NCI-H82 treated with DMSO at 0.1 percent for 48 hours (cell line): ENCODE data around the gene ANKRD63.
A peak's percentile ranks its signal among the peaks of the same experiment; 100 is the strongest.

Experiments used
- DNase-seq: peaks from one replicate; lab custom pipeline; 2025; ENCODE audit not compliant: unreplicated experiment; lab: John Stamatoyannopoulos, UW

The ANKRD63 gene

DNA sequence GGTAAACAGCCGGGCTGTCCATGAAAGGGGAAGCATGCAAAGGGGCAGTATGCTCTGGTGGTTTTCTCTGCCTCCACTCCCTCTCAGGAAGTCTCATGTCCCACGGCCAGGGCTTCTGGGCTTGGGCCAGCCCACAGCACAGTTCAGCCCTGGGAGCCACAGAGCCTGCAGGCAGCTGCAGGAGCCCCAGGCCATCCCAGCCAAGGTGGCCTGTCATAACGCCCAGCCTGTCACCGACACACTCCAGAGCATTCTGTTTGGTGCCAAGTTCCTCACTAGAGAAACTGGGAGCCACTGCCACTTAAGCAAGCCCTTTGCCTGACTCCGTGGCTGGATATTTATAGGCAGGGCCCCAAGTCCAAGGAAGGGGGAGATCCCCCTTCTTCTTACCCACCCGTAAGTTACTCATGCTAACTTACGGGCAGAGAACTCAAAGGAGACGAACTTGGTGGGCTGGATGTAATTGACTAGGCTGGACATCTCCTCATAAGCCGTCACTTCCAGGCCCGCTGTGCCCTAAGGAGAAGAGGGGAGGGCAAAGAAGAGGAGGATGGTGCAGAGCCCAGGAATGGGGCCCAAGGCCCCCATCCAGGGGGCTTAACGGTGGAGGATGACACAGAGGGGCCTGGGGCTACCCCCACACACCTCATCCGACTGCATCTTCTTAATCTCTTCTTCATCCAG is 13.2 kb upstream of the ANKRD63 start:
- no peak for DNase-seq

DNA sequence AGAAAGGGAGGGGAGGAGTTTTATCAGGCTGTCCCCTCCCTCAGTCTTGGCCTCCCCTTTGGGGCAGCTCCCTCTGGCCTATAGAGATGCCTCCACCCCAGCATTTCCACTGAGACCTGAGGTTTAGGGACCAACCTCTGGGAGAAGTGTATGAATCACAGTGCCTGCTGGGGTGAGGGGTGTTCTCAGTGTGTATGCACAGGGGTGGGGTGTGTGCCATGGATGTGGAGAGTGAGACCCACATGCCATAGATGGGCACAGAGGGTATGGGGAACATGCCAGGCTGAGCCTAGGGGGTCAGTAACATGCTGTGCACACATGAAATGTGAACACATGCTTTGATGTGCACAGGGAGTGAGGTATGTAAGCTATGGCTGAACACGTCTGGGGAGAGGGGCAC is 12.4 kb upstream of the ANKRD63 start:
- DNase-seq, result no peak

DNA sequence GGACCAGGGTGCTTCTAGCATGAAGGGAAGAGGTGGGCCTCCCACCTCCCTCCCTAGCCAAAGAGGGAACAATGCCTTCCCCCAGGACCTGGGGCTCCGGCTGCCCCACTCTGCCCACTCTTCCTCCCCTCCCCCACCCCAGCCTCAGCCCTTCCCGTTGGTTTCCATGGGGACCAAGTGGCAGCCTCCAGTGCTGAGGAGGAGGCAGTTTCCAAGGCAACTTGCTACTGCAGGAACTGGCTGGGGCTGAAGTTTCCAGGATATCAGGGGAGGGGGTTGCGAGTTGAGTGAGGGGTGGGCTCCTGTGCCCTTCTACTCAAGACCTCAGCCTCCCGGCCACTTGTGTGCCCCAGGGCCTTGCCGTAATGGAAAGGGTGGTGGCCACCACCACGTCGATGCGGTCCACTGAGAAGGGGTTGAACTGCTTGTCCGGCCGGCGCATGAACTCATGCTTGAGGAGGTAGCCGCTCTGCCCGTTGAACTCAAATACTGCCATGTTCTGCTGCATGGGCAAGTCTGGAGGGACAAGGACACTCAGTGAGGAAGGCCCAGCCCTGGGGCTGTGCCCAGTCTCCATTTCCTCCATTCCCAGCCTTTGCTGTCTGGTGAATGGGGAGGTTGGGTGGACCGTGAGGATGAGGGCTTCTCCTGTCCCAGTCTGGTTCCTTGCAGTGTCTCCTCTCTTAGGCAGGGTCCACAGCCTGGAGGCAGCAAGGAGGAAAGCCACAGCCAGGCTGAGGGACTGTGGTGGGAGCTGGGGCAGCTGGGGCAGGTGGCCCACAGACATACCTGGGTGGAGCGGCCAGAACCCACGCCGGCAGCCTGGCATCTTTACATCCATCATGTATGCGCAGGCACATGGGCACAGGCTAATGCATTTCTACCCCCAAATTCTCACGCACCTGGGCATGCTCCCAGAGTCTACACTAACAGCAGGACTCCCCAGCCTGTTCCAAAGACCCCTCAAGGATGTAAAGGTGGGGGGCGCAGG is 11.3 kb upstream of the ANKRD63 start:
- DNase-seq, result no peak

DNA sequence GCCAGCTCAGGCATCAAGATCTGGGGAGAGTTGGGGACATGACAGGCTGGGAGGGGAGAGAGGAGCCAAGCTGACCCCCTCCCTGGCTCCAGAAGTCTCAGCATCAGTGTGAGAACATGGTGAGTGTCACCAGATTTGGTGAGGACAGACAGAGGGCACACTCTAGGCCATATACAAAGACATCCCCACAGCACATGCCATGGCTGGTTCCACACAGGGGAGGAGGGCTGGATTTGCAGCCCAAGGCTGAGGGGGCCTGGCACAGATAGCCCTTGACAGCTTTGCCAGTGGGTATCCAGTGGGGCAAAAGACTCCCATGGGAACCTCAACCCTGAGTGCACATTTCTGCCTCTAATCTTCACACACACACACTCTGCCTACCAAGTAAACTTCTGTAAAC is 10.1 kb upstream of the ANKRD63 start:
- DNase-seq, result no peak

DNA sequence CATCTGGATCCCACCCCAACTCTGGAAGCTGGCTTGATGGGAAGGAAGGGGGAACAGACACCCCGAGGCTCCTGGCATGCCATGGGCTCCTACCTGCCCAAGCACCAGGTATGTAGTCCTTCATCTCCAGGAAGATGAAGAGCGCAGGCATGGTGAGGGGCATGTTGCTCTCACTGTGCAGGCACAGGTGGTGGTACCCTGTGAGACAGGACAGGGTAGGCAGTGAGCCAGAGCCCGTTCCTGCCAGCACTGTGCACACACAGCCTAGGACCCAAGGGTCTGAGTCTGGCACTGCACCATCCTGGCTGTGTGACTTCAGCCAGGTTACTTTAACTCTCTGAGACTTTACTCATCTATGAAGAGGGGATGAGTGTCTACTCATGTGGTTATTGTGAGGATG is 9.4 kb upstream of the ANKRD63 start:
- no peak for DNase-seq

DNA sequence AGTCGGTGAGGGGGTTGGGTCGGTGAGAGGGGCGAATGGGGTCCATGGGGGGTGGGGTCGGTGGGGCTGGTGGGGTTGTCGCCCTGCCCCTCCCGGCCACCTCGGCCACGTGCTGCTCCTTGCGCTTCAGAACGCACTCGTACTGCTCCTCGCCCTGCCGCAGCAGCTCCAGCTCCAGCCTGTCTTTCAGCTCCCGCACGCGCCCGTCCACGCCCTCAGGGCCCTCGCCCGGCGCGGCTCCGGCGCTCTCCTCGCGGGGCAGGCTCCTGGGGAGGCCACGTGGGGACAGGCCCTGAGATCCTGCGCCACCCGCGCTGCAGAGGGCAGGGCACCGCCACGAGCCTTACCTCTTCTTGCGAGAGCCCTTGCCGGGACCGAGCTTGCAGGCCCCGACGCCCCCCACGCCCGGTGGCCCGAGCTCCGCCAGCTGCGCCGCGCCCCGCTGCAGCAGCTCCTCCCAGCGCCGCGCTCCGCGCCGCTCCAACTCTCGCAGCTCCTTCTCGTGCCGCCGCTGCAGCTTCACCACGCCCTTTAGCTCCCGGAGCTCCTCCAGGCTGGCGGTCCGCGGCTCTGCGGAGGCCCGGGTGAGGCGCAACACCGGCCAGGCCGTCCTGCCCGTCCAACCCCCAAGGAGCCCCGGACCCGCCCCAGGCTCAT is 8.2 kb upstream of the ANKRD63 start:
- no peak for DNase-seq

DNA sequence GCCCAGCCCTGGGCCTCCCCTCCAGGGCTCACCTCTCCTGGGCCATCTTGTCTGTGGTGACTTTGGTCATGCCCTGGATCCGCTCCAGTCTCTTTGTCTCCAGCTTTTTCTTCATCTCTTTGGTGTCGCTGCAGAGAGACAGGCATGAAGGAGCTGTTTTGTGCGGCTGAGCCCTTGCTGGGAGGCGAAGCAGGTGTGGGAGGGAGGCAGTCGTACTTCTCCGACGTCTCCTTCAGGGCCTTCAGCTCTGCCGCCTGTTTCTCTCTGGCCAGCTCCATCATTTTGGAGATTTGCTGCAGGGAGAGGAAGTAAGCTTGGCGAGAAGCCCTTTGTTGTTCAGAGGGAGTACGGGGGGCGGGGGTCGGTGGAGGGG is 7.7 kb upstream of the ANKRD63 start:
- no peak for DNase-seq

DNA sequence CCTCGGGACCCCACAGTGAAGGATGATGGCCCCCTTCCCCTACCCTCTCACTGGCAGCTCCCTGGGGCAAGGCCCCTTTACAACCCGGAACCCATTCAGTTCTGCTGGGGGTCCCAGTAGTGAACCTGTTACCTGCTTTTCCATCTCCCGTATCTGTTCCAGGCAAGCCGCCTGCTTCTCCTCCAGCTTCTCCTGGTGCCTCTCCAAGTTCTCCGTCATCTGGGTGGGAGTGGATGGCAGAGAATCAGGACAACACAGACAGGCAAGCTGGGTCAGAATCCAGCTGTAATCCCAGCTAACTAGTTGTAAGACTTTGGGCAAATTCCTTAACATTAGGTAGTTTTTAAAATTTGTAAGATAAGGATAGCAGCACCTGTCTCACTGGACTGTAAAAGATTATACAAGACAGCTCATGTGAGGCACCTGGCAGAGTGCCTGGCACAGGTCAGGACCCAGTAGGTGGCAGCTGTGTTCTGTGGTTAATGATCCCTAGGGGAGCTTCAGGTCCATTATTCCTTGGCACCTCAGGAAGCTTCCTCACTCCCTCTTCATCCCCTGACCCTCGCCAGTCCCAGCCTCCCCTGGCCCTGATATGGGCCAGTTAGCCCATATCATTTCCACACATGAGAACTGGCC is 6.4 kb upstream of the ANKRD63 start:
- no peak for DNase-seq

DNA sequence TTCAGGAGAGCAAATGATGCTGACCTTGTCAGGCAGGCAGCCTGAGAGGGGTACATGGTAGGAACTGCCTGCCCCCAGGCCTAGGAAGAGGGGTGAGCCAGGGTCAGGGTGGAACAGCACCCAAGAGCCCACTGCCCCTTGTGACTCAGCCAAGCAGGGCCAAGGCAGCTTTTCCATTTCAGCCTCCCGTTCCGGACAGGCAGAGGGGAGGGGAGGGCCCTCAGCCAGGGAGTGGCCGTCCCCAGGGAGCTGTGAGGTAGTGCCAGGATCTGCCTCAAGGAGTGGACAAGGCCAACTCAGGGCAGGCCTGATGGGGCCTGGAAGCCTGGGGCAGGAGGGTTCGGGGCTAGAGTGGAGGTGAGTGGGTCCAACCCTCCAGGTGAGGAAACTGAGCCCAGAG is 5.1 kb upstream of the ANKRD63 start:
- DNase-seq, result no peak

DNA sequence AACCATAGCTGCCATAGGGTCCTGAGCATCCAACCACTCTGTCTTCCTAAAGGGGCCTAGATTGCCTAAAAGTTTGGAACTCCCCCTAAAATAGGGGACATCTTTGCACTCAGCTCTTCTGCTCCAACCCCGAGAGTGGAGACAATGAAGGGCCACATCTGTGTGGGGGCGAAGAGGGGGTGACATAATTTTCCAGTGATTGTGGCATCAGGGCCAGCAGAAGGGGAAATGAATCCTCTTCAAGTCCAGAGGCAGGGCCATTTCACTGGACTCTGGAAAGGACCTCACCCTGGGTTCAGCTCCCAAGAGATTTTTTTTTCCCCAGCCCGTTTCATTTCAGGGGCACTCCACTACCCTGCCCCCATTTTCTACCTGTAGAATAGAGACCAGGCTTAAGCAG is 4.6 kb upstream of the ANKRD63 start:
- no peak for DNase-seq

DNA sequence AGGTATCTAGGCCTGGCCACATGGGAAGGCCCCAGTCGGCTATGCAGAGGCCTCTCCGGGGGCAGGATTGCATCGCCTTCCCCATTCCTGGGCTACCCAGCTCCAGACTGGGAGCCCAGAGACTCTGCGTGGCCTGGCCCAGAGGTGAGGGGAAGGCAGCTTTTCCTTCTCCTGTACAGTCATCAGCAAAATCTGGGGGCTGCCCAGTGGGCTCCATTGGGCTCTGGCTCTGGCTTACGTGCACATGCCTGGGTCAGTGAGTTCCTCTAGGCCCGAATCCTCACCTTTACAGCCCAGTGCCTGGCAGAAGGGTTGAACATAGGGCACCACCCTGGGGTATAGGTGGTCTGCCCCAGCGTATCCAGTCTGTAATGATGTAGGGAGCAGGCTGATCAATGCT is 3.9 kb upstream of the ANKRD63 start:
- no peak for DNase-seq

DNA sequence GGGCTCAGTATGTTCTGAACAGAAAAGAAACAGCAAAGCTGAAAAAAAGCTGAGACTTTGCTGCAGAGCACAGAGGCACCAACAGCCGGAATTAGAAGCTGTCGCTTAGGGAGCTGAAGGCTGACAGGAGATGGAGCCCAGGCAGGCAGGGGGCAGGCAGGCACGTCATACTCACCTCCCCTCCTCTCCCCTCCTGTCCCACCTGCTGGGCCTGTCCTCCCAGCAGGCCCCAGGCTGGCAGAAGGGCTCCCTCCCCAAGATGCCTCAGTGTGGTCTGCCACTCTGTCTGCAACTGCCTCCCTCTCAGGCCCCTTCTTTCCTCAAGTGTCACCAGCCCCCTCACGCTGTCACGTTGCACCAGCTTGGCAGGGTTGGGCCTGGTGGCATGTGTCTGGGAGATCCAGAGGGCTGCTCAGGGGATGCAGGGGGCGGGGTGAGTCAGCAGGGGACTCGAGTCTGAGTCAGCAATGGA is 3.2 kb upstream of the ANKRD63 start:
- no peak for DNase-seq

DNA sequence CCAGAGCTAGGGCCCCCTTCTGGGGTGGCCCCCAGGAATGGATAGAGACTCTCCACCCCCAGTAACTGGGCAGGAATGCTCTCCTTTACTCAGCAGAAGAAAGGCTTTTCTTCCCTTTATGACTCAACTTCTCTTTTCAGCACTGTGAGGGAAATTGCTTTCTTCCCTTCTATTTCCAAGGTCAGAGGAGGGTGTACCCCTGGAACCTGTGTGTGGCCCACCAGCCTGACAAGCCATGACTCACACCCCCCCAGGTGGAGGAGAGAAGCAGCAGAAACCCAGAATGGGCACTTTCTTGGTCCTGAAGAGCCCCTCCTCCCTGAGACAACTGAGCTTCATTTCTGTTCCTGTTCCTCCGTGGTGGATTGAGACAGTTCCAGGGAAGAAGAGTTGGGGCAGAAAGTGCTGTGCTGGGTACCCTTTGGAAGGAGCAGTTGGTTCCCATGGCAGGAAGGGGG is 2.7 kb upstream of the ANKRD63 start:
- DNase-seq, result no peak

DNA sequence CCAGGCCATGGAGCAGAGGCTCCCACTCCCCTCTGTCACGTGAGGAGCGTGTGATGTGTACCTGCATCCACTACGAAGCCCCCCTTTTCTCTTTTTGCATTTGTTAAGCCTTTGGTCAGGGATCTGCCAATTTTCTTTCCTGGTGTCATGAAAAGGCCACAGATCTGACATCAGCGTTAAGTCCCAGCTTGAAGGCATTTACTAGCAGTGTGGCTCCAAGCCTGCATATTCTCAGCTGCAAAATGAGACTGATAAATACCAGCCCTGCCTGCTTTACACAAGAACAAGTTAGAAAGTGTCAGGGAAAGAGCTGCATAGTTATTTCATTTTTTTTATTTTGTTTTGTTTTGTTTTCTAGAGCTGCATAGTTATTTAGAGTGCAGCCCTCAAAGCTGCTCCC is 2.3 kb upstream of the ANKRD63 start:
- DNase-seq, result no peak

DNA sequence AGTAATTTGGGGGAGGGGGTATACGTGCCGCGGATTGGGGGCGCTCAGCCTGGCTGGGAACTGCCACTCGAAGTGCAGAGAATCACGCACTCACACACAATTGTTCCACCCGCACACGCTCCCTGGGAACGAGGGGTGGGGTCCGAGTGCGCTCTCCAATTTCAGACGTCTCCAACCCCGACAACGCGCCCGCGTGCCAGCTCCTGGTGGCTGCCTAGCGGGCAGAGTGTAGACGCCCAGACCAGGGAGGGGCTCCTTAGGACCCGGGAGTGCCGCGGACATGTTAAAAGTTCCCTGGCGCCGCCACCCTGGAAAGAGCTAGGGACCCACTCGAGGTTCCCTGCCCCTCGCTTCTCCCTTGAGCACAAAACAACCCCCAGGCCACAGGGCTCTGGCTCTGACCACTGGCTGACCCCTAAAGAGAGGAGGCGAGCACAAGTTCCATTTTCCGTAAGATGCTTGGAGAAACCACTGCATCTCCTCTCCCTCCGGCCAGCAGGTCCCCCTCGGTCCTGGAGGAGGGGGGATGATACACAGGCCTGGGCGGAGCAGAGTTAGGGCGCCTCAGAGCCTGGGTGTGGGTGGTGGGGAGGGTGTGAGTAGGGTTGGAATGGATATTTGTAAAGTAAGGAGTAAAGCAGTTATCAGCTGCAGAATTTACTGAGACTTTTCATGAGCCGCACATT is 894 bp upstream of the ANKRD63 start:
- DNase-seq, result no peak

DNA sequence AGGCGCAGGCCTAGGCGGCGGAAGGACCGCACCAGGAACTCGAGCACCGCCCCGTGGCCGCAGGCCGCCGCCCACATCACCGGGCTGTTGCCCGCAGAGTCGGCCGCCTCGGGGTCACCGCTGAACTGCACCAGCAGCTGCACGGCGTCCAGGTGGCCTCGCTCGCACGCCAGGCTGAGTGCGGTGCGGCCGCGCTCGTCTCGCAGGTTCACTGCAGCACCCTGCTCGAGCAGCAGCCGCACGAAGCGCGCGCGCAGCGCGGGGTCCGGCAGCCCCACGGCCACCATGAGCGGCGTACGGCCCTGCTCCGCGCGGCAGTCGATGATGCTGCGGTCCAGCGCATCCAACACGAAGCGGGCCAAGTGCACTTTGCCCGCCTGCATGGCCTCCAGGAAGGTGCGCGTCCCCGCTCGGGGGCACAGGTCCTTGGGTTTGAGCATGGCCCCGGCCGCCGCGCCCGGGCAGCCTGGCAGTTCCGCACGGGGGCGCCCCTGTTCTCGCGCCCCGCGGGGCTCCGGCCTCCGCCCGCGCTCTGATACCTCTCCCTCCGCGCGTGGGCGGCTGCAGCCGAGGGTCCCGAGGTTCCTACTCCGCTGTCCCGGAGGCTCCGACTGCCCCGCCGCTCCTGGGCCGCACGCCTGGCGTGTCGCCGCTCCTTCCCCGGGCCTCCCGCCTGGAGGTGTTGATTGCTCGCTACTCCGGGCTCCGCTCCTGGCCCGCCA is 556 bp downstream of the ANKRD63 start:
- no peak for DNase-seq

DNA sequence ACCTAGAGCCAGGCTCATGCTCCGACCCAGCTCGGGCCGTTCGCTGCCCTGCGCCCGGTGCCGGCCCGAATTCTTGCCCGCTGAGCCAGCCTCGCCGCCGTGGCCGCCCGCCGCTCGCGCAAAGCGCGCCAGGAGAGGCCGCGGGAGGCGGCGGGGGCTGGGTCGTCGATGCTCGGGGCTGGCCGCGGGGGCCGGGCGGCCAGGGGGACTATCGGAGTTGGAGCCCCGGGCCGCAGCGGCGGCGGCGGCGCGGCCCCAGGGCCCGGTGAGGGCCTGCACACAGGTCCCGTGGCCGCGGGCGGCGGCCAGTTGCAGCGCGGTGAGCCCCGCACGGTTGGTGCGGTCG is 1.1 kb downstream of the ANKRD63 start:
- DNase-seq, result no peak

DNA sequence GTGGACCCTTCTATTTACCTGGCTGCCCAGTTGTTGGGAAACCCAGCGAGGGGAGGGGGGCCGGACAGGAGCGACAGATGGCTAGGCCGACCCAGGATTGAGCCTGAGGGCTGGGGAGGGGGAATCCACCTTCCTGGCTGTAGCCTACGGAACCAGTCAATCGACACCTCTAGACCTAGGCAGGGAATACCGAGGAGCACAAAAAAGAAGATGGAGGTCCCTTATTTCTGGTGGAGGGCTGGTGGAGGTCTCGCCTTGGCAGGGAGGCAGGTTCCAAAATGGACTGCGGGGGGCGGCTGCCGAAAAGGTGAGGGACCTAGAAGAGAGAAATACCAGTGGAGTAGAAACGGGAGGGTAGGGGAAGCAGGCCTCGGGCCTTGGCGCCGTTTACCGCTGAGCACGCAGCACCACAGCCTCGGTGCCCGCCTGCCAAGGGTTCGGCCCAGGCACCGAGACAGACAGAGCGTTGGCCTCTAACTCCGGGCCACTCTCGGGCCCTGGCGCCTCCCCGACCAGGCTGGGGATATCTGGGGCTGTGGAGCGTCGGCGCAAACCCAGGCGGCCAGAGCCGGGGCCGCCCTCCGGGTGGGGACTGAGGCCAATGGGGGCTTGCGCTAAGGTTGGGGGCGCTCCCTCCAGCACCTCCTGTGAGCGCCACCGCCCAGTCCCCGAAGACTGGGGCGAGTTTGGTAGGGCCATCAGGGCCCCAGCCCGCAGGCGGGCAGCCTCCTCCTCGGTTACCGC is 1.6 kb downstream of the ANKRD63 start:
- peak; percentile 32 for DNase-seq

DNA sequence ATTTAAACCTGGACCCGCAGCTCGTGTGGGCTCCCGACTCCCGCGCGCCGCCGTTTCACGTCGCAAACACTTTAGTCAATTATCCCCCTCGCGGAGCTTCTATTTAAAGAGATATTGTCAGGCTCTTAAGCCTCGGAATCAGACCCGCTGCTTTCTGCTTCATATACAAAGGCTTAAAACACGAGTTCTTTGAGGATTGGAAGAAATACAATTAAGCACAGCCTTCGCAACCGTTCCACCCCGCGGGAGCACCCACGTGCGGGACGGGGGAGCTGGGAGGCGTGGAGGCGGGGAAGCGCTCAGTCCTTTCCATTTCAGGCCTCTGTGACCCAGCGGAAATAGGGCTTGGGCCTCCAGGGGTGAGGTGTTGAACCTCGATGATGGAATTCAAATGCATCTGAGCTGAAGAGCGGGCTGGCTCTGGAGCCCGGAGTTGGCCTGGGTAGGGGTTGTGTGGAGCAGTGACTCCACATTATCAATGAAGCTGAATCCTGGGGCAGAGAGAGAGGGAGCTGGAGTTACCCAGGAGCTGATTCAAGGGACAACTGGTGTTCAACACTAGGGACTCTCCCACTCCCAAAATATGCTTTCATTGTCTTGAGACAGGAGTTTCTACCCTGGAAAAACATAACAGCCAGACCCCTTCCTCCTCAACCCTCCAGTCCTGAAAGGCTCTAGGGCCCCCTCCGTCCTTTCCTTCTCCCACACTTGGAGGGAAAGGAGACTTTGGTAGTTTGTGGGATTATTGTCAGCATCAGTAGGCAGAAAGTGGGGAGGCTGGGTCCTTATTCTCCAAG is 2.4 kb downstream of the ANKRD63 start:
- no peak for DNase-seq
